Chondrocyte (in vitro differentiated cells): ENCODE measurements around the gene WWOX. TPM values are rescaled to one million over a fixed set of nuclear protein-coding genes. Genes with fewer than 3 reads are reported as not detected.

Experiments used
- DNase-seq: peaks from one replicate; pipeline ENCODE4 v3.0.0; 2021; ENCODE audit warnings: mixed read lengths, low spot score
- H3K27ac Mint-ChIP-seq: one replicate; pipeline ENCODE4 v1.8.0; 2021; ENCODE audit warnings: mild to moderate bottlenecking, moderate library complexity, mixed read lengths; ENCODE audit not compliant: unreplicated experiment
- H3K27me3 Mint-ChIP-seq: 2 replicates; pipeline ENCODE4 v1.8.0; 2021; ENCODE audit warnings: low read depth, mixed read lengths
- H3K36me3 Mint-ChIP-seq: 2 replicates; pipeline ENCODE4 v1.8.0; 2021; ENCODE audit warnings: low read depth, mixed read lengths
- H3K4me1 Mint-ChIP-seq: 2 replicates; pipeline ENCODE4 v1.8.0; 2021; ENCODE audit warnings: low read depth, mild to moderate bottlenecking, mixed read lengths
- H3K4me3 Mint-ChIP-seq: one replicate; pipeline ENCODE4 v1.8.0; 2021; ENCODE audit warnings: mild to moderate bottlenecking, moderate library complexity, mixed read lengths; ENCODE audit not compliant: unreplicated experiment
- H3K9me3 Mint-ChIP-seq: 2 replicates; pipeline ENCODE4 v1.8.0; 2021; ENCODE audit warnings: low read depth, mixed read lengths
- CTCF ChIP-seq: fragments of 200-600 bp; sonication (generic); IDR thresholded peaks from 2 replicates; pipeline ENCODE4 v1.5.0; 2021; ENCODE audit warnings: antibody characterized with exemption, mild to moderate bottlenecking, moderate library complexity
- total RNA-seq: library from RNA; stranded (reverse); gene quantifications from 3 replicates; pipeline ENCODE4 v1.2.1, GENCODE V29; 2021

The WWOX gene
- total RNA-seq, 1 donor from 2014 or later, result 12.1 TPM

DNA sequence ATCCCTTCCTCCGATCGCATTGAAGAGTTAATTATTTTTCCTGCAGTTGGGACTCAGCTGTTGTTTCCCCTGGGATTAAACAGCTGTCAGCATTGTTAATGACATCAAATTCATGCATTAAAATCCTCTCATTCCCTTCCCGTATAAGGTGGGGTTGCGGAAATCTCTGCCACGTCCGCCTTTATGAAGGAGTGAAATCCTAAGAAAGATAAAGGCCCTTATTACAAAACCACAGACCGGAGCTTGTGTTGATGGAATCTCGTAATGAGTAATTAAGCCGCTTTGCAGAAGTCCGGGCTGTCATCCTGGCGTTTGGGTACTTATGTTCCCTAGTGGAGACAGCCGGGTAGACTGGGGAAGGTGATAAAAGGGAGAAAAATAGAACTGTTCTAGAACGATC, 873.5 kb downstream of the WWOX start:
- H3K27me3 Mint-ChIP-seq, result no peaks in the 10 kb centered on the region
- H3K4me1 Mint-ChIP-seq, result no peaks in the 10 kb centered on the region
- no peak for TF ChIP-seq CTCF
- H3K36me3 Mint-ChIP-seq, result no peaks in the 10 kb centered on the region
- DNase-seq, result no peak
- H3K9me3 Mint-ChIP-seq, result no peaks in the 10 kb centered on the region
- no peak overlapping the region for H3K4me3 Mint-ChIP-seq
- no peak overlapping the region for H3K27ac Mint-ChIP-seq

DNA sequence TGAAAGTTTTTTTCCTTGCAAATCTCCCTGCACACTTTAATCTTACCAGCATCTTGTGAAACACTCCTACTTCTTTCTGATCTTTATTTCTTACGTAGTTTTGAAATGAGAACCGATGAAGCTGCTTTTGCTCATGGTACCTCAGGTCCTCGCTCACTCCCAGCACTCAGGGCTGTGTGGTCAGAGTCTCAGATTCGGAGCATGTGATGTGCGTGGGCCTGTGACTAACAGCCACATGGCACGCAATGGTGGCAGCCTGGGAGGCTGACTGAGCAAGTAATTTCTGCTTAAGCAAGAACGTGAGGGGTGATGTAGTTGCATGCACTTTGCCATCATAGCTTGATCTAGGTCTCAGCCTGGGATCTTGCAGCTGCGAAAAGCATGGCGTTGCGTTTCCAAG, 876.8 kb downstream of the WWOX start:
- no peak overlapping the region for H3K4me3 Mint-ChIP-seq
- H3K9me3 Mint-ChIP-seq, result no peaks in the 10 kb centered on the region
- H3K27ac Mint-ChIP-seq, result no peak overlapping the region
- no peak for TF ChIP-seq CTCF
- no peaks in the 10 kb centered on the region for H3K27me3 Mint-ChIP-seq
- H3K36me3 Mint-ChIP-seq, result no peaks in the 10 kb centered on the region
- no peak for DNase-seq
- H3K4me1 Mint-ChIP-seq, result no peaks in the 10 kb centered on the region

DNA sequence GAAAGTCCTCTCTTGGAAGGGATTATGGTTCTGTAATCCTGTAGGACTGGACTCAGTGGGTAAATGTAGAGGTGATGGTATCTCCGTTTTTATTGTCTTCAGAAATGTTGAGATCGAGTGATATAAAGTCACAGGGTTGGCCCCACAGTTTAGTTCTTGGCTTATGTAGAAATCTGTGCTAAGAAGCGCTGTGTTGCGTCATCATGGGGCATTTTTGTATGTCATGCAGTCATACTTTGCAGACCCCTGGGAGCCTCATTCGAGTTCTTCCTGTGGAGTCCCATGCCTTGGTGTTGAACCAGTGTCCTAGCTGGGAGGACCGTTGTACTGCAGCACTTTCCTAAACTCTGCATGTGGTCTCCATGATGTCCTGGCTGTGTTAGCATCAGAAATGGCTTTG, 881.4 kb downstream of the WWOX start:
- Mint-ChIP-seq H3K4me3 (no peak overlapping the region), H3K27me3 (no peaks in the 10 kb centered on the region), H3K4me1 (peaks cover 14% of the 10 kb centered on the region), H3K36me3 (no peaks in the 10 kb centered on the region), H3K9me3 (peaks cover 3% of the 10 kb centered on the region), H3K27ac (no peak overlapping the region)
- TF ChIP-seq CTCF, result no peak
- no peak for DNase-seq

DNA sequence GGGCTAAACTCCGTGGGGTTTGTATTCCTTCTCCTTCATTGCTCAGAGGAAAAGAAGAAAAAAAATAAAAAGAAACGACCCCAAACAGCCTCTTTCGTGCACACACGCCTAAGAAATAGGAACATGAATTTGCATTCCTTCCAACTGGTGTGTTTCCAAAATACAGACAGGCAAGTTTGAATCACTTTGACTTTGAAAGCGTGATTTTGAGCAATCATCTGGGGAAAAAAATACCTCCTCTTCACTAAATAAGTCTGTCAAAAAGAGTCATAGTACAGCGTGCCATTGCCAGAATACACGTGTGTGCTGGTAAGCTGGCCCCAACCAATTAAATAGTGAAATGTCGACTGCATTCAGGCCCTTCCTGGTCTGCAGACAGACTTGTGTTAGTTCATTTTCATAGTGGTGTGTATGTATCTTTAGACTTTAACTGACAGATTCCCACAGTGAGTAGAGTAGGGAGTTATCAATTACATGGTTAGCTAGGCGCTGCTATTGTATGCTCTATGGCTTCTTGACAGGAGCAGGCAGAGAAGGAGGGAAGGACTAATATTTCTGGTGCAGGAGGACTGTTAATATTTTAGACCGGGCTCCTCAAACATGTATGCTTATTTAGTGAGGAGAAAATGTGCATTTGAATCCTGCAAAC, 882.8 kb downstream of the WWOX start:
- H3K9me3 Mint-ChIP-seq, result peaks cover 3% of the 10 kb centered on the region
- H3K27me3 Mint-ChIP-seq, result no peaks in the 10 kb centered on the region
- no peak overlapping the region for H3K27ac Mint-ChIP-seq
- no peaks in the 10 kb centered on the region for H3K36me3 Mint-ChIP-seq
- DNase-seq, result no peak
- H3K4me3 Mint-ChIP-seq, result no peak overlapping the region
- TF ChIP-seq CTCF, result no peak
- peaks cover 22% of the 10 kb centered on the region for H3K4me1 Mint-ChIP-seq

GRCh38 chr16:78984324-78984723, 884.9 kb downstream of the WWOX start:
- peaks cover 22% of the 10 kb centered on the region for H3K4me1 Mint-ChIP-seq
- no peak overlapping the region for H3K4me3 Mint-ChIP-seq
- H3K27ac Mint-ChIP-seq, result no peak overlapping the region
- peaks cover 3% of the 10 kb centered on the region for H3K9me3 Mint-ChIP-seq
- no peaks in the 10 kb centered on the region for H3K36me3 Mint-ChIP-seq
- no peak for DNase-seq
- TF ChIP-seq CTCF, result no peak
- no peaks in the 10 kb centered on the region for H3K27me3 Mint-ChIP-seq
